ENCODE measurements around the gene RHOXF1. TPM values are rescaled to one million over a fixed set of nuclear protein-coding genes. Genes with fewer than 3 reads are reported as not detected.
"Not testable (repeated sequence)": the region's sequence is repeated elsewhere in the genome, so short reads cannot be mapped to it uniquely, and the experiment has no call there.

The RHOXF1 gene
- total RNA-seq, 1 donor from 2014 or later = not detected

DNA sequence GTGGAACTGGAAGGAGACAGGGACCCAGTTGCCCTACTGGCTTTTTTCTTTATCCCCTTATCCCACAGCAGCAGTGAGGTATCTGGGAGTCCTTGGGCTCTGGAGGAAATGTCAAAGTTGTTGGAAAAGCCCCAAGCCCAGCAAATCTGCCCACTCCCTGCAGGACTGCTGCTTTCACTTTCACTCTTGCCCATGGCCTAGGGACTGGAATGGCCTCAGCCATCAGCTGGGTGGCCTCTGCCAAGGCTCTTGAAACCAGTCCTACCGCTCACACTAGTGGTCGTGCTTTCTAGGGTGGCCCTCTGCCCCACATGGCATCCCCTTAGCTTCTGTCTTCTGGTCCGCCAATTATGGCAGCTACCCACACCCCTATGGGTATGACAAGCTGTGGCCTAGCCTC is 9.7 kb upstream of the RHOXF1 start:
- H3K36me3 Mint-ChIP-seq = no peaks in the 10 kb centered on the region
- H3K4me3 Mint-ChIP-seq = no peak overlapping the region
- no peaks in the 10 kb centered on the region for H3K9me3 Mint-ChIP-seq
- TF ChIP-seq, protein P1, sequence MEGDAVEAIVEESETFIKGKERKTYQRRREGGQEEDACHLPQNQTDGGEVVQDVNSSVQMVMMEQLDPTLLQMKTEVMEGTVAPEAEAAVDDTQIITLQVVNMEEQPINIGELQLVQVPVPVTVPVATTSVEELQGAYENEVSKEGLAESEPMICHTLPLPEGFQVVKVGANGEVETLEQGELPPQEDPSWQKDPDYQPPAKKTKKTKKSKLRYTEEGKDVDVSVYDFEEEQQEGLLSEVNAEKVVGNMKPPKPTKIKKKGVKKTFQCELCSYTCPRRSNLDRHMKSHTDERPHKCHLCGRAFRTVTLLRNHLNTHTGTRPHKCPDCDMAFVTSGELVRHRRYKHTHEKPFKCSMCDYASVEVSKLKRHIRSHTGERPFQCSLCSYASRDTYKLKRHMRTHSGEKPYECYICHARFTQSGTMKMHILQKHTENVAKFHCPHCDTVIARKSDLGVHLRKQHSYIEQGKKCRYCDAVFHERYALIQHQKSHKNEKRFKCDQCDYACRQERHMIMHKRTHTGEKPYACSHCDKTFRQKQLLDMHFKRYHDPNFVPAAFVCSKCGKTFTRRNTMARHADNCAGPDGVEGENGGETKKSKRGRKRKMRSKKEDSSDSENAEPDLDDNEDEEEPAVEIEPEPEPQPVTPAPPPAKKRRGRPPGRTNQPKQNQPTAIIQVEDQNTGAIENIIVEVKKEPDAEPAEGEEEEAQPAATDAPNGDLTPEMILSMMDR (conservative IDR thresholded peaks at IDR 0.05) = no peak
- DNase-seq (ENCODE audit: extremely low spot score, unreplicated experiment) = no peak
- H3K27ac Mint-ChIP-seq = no peak overlapping the region
- no peaks in the 10 kb centered on the region for H3K4me1 Mint-ChIP-seq (ENCODE audit: unreplicated experiment)
- H3K27me3 Mint-ChIP-seq = no peaks in the 10 kb centered on the region

GRCh38 chrX:120120223-120120622 is 4.5 kb upstream of the RHOXF1 start:
- TF ChIP-seq, protein P1 (conservative IDR thresholded peaks at IDR 0.05) = no peak
- no peak for DNase-seq (ENCODE audit: extremely low spot score, unreplicated experiment)
- no peaks in the 10 kb centered on the region for H3K4me1 Mint-ChIP-seq (ENCODE audit: unreplicated experiment)
- no peak overlapping the region for H3K4me3 Mint-ChIP-seq
- H3K36me3 Mint-ChIP-seq = no peaks in the 10 kb centered on the region
- H3K27ac Mint-ChIP-seq = no peak overlapping the region
- no peaks in the 10 kb centered on the region for H3K9me3 Mint-ChIP-seq
- no peaks in the 10 kb centered on the region for H3K27me3 Mint-ChIP-seq

- H3K36me3 Mint-ChIP-seq = no peaks in the 10 kb centered on the region
Observed at GRCh38 chrX:120111611-120112010, 4.1 kb downstream of the RHOXF1 start.

DNA sequence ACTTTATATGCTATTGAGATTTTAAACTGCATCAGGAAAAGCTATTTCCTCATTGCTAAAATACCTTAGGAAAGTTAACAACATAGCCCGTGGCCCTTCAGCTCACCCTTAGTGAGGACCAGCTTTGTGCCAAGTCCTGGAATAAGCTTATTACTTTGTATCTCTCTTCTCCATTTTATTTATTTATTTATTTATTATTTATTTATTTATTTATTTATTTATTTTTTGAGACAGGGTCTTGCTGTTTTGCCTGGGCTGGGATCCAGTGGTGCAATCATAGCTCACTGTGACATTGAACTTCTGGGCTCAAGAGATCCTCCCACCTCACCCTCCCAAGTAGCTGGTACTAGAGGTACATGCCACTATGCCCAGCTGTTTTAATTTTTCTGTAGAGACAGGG is 6.3 kb downstream of the RHOXF1 start:
- TF ChIP-seq, protein P1 (conservative IDR thresholded peaks at IDR 0.05) = no peak
- Mint-ChIP-seq H3K4me3 (no peak overlapping the region), H3K36me3 (no peaks in the 10 kb centered on the region), H3K4me1 (ENCODE audit: unreplicated experiment) (no peaks in the 10 kb centered on the region), H3K9me3 (peaks cover 2% of the 10 kb centered on the region), H3K27ac (no peak overlapping the region), H3K27me3 (no peaks in the 10 kb centered on the region)
- no peak for DNase-seq (ENCODE audit: extremely low spot score, unreplicated experiment)

More at GRCh38 chrX:120111611-120112010, 4.1 kb downstream of the RHOXF1 start:
- H3K4me3 Mint-ChIP-seq = no peak overlapping the region
- no peaks in the 10 kb centered on the region for H3K4me1 Mint-ChIP-seq (ENCODE audit: unreplicated experiment)
- H3K9me3 Mint-ChIP-seq = no peaks in the 10 kb centered on the region
- H3K27ac Mint-ChIP-seq = no peak overlapping the region
- no peak for DNase-seq (ENCODE audit: extremely low spot score, unreplicated experiment)
- H3K27me3 Mint-ChIP-seq = no peaks in the 10 kb centered on the region
- TF ChIP-seq, protein P1 (conservative IDR thresholded peaks at IDR 0.05) = no peak

- H3K27me3 Mint-ChIP-seq; H3K27ac Mint-ChIP-seq; H3K36me3 Mint-ChIP-seq; H3K4me3 Mint-ChIP-seq; DNase-seq (ENCODE audit: extremely low spot score, unreplicated experiment); H3K4me1 Mint-ChIP-seq (ENCODE audit: unreplicated experiment); H3K9me3 Mint-ChIP-seq: not testable (repeated sequence)
Observed at GRCh38 chrX:120104707-120105106, 11.0 kb downstream of the RHOXF1 start.

DNA sequence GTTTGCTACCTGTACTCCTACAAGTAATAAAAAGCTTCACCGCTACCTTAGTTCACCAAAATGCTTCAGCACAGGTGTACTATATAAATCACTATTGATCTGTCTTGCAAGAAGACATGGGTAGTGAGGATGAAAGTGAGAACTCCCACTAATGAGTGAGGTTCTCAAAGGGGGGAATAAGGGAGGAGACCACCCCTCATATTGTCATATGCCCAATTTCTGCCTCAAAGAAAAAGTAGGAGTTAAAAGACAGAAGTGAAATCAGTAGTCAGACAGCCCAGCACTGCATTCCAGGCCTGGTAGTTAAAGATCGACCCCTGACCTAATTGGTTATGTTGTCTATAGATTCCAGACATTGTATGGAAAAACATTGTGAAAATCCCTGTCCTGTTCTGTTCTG is 14.7 kb downstream of the RHOXF1 start:
- not testable (repeated sequence) for H3K9me3 Mint-ChIP-seq; H3K27ac Mint-ChIP-seq; H3K36me3 Mint-ChIP-seq; H3K27me3 Mint-ChIP-seq; H3K4me3 Mint-ChIP-seq; DNase-seq (ENCODE audit: extremely low spot score, unreplicated experiment); H3K4me1 Mint-ChIP-seq (ENCODE audit: unreplicated experiment)

GRCh38 chrX:120090208-120090607 is 25.5 kb downstream of the RHOXF1 start:
- DNase-seq (ENCODE audit: extremely low spot score, unreplicated experiment) = no peak
- H3K27ac Mint-ChIP-seq = no peak overlapping the region
- H3K9me3 Mint-ChIP-seq = no peaks in the 10 kb centered on the region

More at GRCh38 chrX:120090208-120090607, 25.5 kb downstream of the RHOXF1 start:
- Mint-ChIP-seq H3K4me1 (ENCODE audit: unreplicated experiment) (no peaks in the 10 kb centered on the region), H3K27me3 (no peaks in the 10 kb centered on the region), H3K36me3 (no peaks in the 10 kb centered on the region), H3K4me3 (no peak overlapping the region)
- TF ChIP-seq, protein P1 (conservative IDR thresholded peaks at IDR 0.05) = peak; percentile 16
